Epidermal melanocyte (primary cell): ENCODE data around the gene RTEL1.
"Not testable (repeated sequence)": the region's sequence is repeated elsewhere in the genome, so short reads cannot be mapped to it uniquely, and the experiment has no call there.

Experiments used
- DNase-seq: peaks from one replicate; pipeline ENCODE4 v3.0.0; 2011; ENCODE audit warnings: low spot score; ENCODE audit not compliant: insufficient read length

Gene RTEL1

GRCh38 chr20:63664861-63665594 lies 6.9 kb downstream of the RTEL1 start:
- no peak for DNase-seq

GRCh38 chr20:63665708-63666107 lies 7.6 kb downstream of the RTEL1 start:
- DNase-seq, result no peak

- no peak for DNase-seq
These were observed 9.7 kb downstream of the RTEL1 start for GRCh38 chr20:63667858-63668257.

- DNase-seq, result no peak
These were observed 10.2 kb downstream of the RTEL1 start for GRCh38 chr20:63668351-63668750.

GRCh38 chr20:63671695-63672094 lies 13.6 kb downstream of the RTEL1 start:
- DNase-seq, result not testable (repeated sequence)

GRCh38 chr20:63672666-63673065 lies 14.6 kb downstream of the RTEL1 start:
- no peak for DNase-seq

GRCh38 chr20:63673951-63674350 lies 15.8 kb downstream of the RTEL1 start:
- no peak for DNase-seq

GRCh38 chr20:63675681-63676368 lies 17.7 kb downstream of the RTEL1 start:
- no peak for DNase-seq

GRCh38 chr20:63678071-63678470 lies 20.0 kb downstream of the RTEL1 start:
- DNase-seq, result no peak

- DNase-seq, result no peak
These were observed 20.8 kb downstream of the RTEL1 start for GRCh38 chr20:63678667-63679465.

- no peak for DNase-seq
These were observed 21.7 kb downstream of the RTEL1 start for GRCh38 chr20:63679799-63680305.

- DNase-seq, result no peak
These were observed 22.3 kb downstream of the RTEL1 start for GRCh38 chr20:63680427-63680826.

- DNase-seq, result no peak
These were observed 22.9 kb downstream of the RTEL1 start for GRCh38 chr20:63680857-63681608.

GRCh38 chr20:63681609-63682142 lies 23.6 kb downstream of the RTEL1 start:
- no peak for DNase-seq

- DNase-seq, result peak; percentile 82
These were observed 24.4 kb downstream of the RTEL1 start for GRCh38 chr20:63682384-63683139.

- DNase-seq, result no peak
These were observed 27.3 kb downstream of the RTEL1 start for GRCh38 chr20:63685269-63686026.

GRCh38 chr20:63686094-63686491 lies 28.0 kb downstream of the RTEL1 start:
- no peak for DNase-seq

- DNase-seq, result peak; percentile 63
These were observed 28.6 kb downstream of the RTEL1 start for GRCh38 chr20:63686492-63687321.
